Cerebellar cortex (tissue), 1 donor: ENCODE measurements around the gene TMEM132E.
A peak's percentile ranks its signal among the peaks of the same experiment; 100 is the strongest.

ENCODE experiments used
- DNase-seq: peaks from one replicate; pipeline ENCODE4 v3.0.0-alpha.2; 2015; ENCODE audit warnings: low spot score

The TMEM132E gene

GRCh38 chr17:34601416-34601815, 22.0 kb downstream of the TMEM132E start:
- DNase-seq, result no peak

- no peak for DNase-seq
Measured at GRCh38 chr17:34603974-34604373, 24.6 kb downstream of the TMEM132E start.

- no peak for DNase-seq
Measured at GRCh38 chr17:34606763-34607162, 27.4 kb downstream of the TMEM132E start.

- DNase-seq, result no peak
Measured at GRCh38 chr17:34607917-34608316, 28.5 kb downstream of the TMEM132E start.

- DNase-seq, result no peak
Measured at GRCh38 chr17:34609210-34609609, 29.8 kb downstream of the TMEM132E start.

- no peak for DNase-seq
Measured at GRCh38 chr17:34610039-34610438, 30.7 kb downstream of the TMEM132E start.

GRCh38 chr17:34610506-34610905, 31.1 kb downstream of the TMEM132E start:
- no peak for DNase-seq

GRCh38 chr17:34613064-34614019, 34.0 kb downstream of the TMEM132E start:
- DNase-seq, result peak; percentile 56

- no peak for DNase-seq
Measured at GRCh38 chr17:34614698-34615097, 35.3 kb downstream of the TMEM132E start.

- DNase-seq, result no peak
Measured at GRCh38 chr17:34615326-34615725, 35.9 kb downstream of the TMEM132E start.

GRCh38 chr17:34616148-34616547, 36.8 kb downstream of the TMEM132E start:
- DNase-seq, result no peak

- DNase-seq, result no peak
Measured at GRCh38 chr17:34617398-34617797, 38.0 kb downstream of the TMEM132E start.

GRCh38 chr17:34619687-34620217, 40.4 kb downstream of the TMEM132E start:
- DNase-seq, result no peak

GRCh38 chr17:34620458-34620857, 41.1 kb downstream of the TMEM132E start:
- no peak for DNase-seq

- no peak for DNase-seq
Measured at GRCh38 chr17:34622862-34623623, 43.7 kb downstream of the TMEM132E start.

- no peak for DNase-seq
Measured at GRCh38 chr17:34623856-34624766, 44.7 kb downstream of the TMEM132E start.

- no peak for DNase-seq
Measured at GRCh38 chr17:34624767-34625383, 45.5 kb downstream of the TMEM132E start.

GRCh38 chr17:34626121-34626681, 46.8 kb downstream of the TMEM132E start:
- DNase-seq, result no peak

GRCh38 chr17:34628879-34629278, 49.5 kb downstream of the TMEM132E start:
- DNase-seq, result no peak

GRCh38 chr17:34633351-34633750, 54.0 kb downstream of the TMEM132E start:
- DNase-seq, result peak; percentile 87

GRCh38 chr17:34633760-34634159, 54.4 kb downstream of the TMEM132E start:
- DNase-seq, result no peak
